ENCODE data around the gene KCNMA1. TPM values are rescaled to one million over a fixed set of nuclear protein-coding genes. Genes with fewer than 3 reads are reported as not detected.

The KCNMA1 gene
- total RNA-seq, 4 donors from 2014 or later: 10.1 to 32.6 (median 20.1) TPM

DNA sequence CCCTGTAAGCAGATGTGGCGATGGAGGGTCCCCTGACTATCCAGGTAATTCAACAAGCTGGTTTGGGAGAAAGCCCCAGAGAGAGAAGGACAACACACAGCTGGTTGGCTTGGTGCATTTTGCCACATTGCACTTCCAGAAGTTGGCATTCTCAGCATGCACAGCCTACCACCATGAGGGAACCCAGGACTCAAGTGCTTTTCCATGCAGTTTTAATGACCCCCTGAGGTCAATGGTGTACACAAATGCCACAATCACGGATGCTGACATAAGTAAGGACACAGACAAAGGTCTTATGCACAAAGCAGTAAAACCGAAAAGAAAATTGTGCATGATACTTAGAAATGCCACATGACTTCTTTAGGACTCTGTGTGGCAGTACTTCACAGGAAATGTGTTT lies 645.1 kb downstream of the KCNMA1 start:
- ATAC-seq (ENCODE audit: low FRiP score) (no peak), DNase-seq (ENCODE audit: low spot score) (no peak)
- TF ChIP-seq, protein P1, sequence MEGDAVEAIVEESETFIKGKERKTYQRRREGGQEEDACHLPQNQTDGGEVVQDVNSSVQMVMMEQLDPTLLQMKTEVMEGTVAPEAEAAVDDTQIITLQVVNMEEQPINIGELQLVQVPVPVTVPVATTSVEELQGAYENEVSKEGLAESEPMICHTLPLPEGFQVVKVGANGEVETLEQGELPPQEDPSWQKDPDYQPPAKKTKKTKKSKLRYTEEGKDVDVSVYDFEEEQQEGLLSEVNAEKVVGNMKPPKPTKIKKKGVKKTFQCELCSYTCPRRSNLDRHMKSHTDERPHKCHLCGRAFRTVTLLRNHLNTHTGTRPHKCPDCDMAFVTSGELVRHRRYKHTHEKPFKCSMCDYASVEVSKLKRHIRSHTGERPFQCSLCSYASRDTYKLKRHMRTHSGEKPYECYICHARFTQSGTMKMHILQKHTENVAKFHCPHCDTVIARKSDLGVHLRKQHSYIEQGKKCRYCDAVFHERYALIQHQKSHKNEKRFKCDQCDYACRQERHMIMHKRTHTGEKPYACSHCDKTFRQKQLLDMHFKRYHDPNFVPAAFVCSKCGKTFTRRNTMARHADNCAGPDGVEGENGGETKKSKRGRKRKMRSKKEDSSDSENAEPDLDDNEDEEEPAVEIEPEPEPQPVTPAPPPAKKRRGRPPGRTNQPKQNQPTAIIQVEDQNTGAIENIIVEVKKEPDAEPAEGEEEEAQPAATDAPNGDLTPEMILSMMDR (IDR thresholded peaks at IDR 0.05): no peak

GRCh38 chr10:76991621-76992020 lies 646.0 kb downstream of the KCNMA1 start:
- TF ChIP-seq, protein P1 (IDR thresholded peaks at IDR 0.05): no peak
- ATAC-seq (ENCODE audit: low FRiP score) (no peak), DNase-seq (ENCODE audit: low spot score) (no peak)

DNA sequence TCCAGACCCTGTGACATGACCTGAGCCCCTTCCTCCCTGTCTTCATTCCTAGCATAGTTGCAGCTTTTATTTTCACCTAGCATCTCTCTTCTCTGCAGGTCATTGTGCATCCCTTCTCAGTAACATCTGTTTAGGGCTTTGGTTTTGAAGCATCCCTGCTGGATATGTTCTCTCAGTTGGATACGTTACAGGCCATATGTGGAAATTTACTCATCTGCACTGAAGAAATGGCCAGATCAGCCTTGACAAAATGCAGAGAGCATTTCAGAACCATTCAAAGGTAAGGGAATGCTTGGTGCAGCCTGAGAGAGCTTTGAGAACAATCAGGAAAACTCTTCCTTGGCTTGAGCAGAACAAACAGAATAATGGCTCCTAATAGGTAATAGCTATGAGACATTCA lies 647.0 kb downstream of the KCNMA1 start:
- TF ChIP-seq, protein P1 (IDR thresholded peaks at IDR 0.05): no peak
- ATAC-seq (ENCODE audit: low FRiP score): no peak
- no peak for DNase-seq (ENCODE audit: low spot score)

DNA sequence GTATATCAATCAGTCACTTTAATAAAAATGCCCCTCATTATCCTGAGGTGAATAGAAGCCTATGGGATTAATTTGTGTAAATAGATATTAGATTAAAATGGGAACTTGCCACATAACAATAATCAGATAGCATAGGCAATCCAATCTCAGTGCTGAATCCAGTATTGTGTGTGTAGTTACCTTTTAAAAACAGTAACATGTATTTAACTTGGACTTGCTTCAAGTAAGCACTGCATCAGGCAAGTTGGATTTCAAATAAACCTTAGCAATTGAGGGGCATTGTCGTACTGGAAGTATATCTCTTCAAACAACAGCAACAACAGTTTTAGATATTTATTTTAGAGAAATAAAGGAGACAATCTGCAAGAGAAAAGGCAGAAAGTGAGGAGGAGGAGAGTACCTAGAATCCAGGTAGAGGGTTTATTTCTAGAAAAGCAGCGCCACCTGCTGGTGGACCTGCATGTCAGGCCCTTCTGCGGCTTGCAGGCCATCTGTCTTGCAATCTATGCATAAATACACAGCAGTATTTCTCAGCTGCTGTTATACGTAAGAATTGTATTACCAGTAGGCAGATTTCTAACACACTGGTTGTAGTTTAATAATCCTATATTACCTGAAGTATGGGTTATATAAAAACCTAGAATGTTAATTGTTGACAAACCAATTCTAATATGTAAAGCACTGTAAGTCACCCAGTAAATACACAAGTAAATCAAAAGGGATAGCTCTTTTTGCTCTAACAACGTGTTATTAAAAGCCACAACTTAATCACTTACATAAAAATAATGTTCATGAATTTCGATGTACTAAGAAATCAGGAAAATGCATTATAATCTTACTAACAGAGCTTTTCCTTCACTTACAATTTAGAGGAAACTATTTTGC lies 652.8 kb downstream of the KCNMA1 start:
- TF ChIP-seq, protein P1 (IDR thresholded peaks at IDR 0.05): peak in 1 of 3 donors; percentile 67
- DNase-seq (ENCODE audit: low spot score) (peak; percentile 53), ATAC-seq (ENCODE audit: low FRiP score) (no peak)

DNA sequence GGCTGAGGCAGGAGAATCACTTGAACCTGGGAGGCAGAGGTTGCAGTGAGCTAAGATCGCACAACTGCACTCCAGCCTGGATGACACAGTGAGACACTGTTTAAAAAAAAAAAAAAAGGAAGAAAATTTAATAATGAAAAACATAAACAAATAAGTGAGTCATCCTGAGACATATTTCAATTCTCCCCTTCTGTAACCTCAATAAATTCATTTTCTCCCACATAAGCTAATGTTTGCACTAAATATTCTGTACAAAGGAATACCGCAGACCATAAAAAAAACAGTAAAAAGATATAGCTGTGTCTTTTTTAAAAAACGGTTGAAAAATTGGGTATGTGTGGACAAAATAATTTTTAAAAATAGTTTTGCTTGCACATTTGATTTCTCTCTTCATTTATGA lies 654.0 kb downstream of the KCNMA1 start:
- TF ChIP-seq, protein P1 (IDR thresholded peaks at IDR 0.05): no peak
- DNase-seq (ENCODE audit: low spot score): no peak
- no peak for ATAC-seq (ENCODE audit: low FRiP score)

GRCh38 chr10:76982671-76983070 lies 654.9 kb downstream of the KCNMA1 start:
- ATAC-seq (ENCODE audit: low FRiP score) (no peak), DNase-seq (ENCODE audit: low spot score) (no peak)
- TF ChIP-seq, protein P1 (IDR thresholded peaks at IDR 0.05): no peak

- no peak for DNase-seq (ENCODE audit: low spot score)
- ATAC-seq (ENCODE audit: low FRiP score): no peak
- TF ChIP-seq, protein P1 (IDR thresholded peaks at IDR 0.05): no peak
Observed at GRCh38 chr10:76981251-76981650, 656.4 kb downstream of the KCNMA1 start.
